ENCODE measurements around the gene LRMDA. TPM values are rescaled to one million over a fixed set of nuclear protein-coding genes. Genes with fewer than 3 reads are reported as not detected.

LRMDA gene
- total and polyA plus RNA-seq, 2 of the 4 experiments (the other 2 are of a cell fraction), result 0.07 TPM; not detected in 1

- DNase-seq (no peak), ATAC-seq (ENCODE audit: low read depth) (no peak)
- no peak overlapping the region for H4K5ac ChIP-seq (ENCODE audit: low read depth, low read length)
- H3K56ac ChIP-seq (ENCODE audit: extremely low read depth, insufficient read depth, low read length), result no peak overlapping the region
- H3K4me2 ChIP-seq (ENCODE audit: low read depth, low read length), result no peak overlapping the region
- H3K23ac ChIP-seq (ENCODE audit: low read depth, low read length), result no peak overlapping the region
- H2BK20ac ChIP-seq (ENCODE audit: low read depth, low read length), result no peak overlapping the region
- H3K4ac ChIP-seq (ENCODE audit: low read depth, low read length), result no peak overlapping the region
- H2BK5ac ChIP-seq (ENCODE audit: low read depth, low read length, poor library complexity, severe bottlenecking), result no peak overlapping the region
- H3K9ac ChIP-seq (ENCODE audit: low read depth, low read length), result no peak overlapping the region
- BruUV-seq (replicated peaks), result no TSS peak
- no peak overlapping the region for H3K14ac ChIP-seq (replicated peaks; ENCODE audit: low read depth, low read length)
- no peaks in the 10 kb centered on the region; the same call in none of the 2 replicates for H3K27me3 ChIP-seq (ENCODE audit: control insufficient read depth, insufficient read depth, low read length)
- H2AFZ ChIP-seq (replicated peaks; ENCODE audit: low read length, poor library complexity), result no peak overlapping the region
- no peak overlapping the region for H3K27ac ChIP-seq (ENCODE audit: insufficient read depth, low read length)
- no peak overlapping the region for H4K91ac ChIP-seq (ENCODE audit: insufficient read depth, low read depth, low read length)
- H2AK5ac ChIP-seq (ENCODE audit: low read depth, low read length), result no peak overlapping the region
- intact Hi-C loops (cut with micrococcal nuclease), result no loop called here
- no peak overlapping the region for H4K8ac ChIP-seq (ENCODE audit: low read depth in 2 of 2, low read length in 2 of 2)
- no peak overlapping the region for H3K4me3 ChIP-seq (ENCODE audit: insufficient read depth, low read depth, low read length)
- H3K18ac ChIP-seq (ENCODE audit: low read depth, low read length), result no peak overlapping the region
- CTCF ChIA-PET, result no interaction called here
- dilution Hi-C loops (cut with HindIII; ENCODE audit: low sequenced_read_pairs, unreplicated experiment), result no loop called here
- H3K36me3 ChIP-seq (ENCODE audit: control insufficient read depth, insufficient read depth, low read length), result no peaks in the 10 kb centered on the region
- no peak overlapping the region for H2BK15ac ChIP-seq (ENCODE audit: low read depth, low read length)
- no peaks in the 10 kb centered on the region for H3K79me1 ChIP-seq (ENCODE audit: low read depth in 1 of 2, low read length in 2 of 2)
- H2AK9ac ChIP-seq (replicated peaks; ENCODE audit: low read depth, low read length, poor library complexity), result no peak overlapping the region
- no peaks in the 10 kb centered on the region for H3K9me1 ChIP-seq (ENCODE audit: insufficient read depth, low read length)
- H4K20me1 ChIP-seq (ENCODE audit: insufficient read depth, low read length), result no peaks in the 10 kb centered on the region
- H3K4me1 ChIP-seq (ENCODE audit: control insufficient read depth, insufficient read depth, low read length), result no peaks in the 10 kb centered on the region
- TF ChIP-seq, protein P1, sequence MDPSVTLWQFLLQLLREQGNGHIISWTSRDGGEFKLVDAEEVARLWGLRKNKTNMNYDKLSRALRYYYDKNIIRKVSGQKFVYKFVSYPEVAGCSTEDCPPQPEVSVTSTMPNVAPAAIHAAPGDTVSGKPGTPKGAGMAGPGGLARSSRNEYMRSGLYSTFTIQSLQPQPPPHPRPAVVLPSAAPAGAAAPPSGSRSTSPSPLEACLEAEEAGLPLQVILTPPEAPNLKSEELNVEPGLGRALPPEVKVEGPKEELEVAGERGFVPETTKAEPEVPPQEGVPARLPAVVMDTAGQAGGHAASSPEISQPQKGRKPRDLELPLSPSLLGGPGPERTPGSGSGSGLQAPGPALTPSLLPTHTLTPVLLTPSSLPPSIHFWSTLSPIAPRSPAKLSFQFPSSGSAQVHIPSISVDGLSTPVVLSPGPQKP (IDR thresholded peaks at IDR 0.05; ENCODE audit: borderline replicate concordance, low read depth, low read length), result no peak
- TF ChIP-seq CTCF (conservative IDR thresholded peaks at IDR 0.05; ENCODE audit: low read depth, low read length) (no peak), CEBPB (IDR thresholded peaks at IDR 0.05; ENCODE audit: low read depth, low read length) (no peak), MAZ (IDR thresholded peaks at IDR 0.05; ENCODE audit: borderline replicate concordance, low read depth, low read length) (no peak), RCOR1 (IDR thresholded peaks at IDR 0.05; ENCODE audit: insufficient replicate concordance, low read length) (no peak), SMC3 (IDR thresholded peaks at IDR 0.05; ENCODE audit: low read depth, low read length) (no peak)
- no peaks in the 10 kb centered on the region for H3K9me3 ChIP-seq (ENCODE audit: control insufficient read depth, insufficient read depth, low read length)
- POLR2A ChIA-PET (ENCODE audit: unreplicated experiment), result no interaction called here
- no CpG with 5 or more reads among the region's 2 CpGs for WGBS, 2 experiments (ENCODE audit: extremely low coverage in 2 of 2, insufficient read length in 1 of 2)
- in situ Hi-C loops (cut with MboI; ENCODE audit: low sequenced_read_pairs), result no loop called here
- H2BK120ac ChIP-seq (ENCODE audit: low read depth, low read length), result no peak overlapping the region
These were observed 407.6 kb downstream of the LRMDA start for GRCh38 chr10:75839020-75839419.

All from IMR-90 (cell line).